ENCODE measurements around the gene CHMP2A. TPM values are rescaled to one million over a fixed set of nuclear protein-coding genes. Genes with fewer than 3 reads are reported as not detected.

The CHMP2A gene
- total RNA-seq, 1 donor from 2014 or later = 132 TPM

DNA sequence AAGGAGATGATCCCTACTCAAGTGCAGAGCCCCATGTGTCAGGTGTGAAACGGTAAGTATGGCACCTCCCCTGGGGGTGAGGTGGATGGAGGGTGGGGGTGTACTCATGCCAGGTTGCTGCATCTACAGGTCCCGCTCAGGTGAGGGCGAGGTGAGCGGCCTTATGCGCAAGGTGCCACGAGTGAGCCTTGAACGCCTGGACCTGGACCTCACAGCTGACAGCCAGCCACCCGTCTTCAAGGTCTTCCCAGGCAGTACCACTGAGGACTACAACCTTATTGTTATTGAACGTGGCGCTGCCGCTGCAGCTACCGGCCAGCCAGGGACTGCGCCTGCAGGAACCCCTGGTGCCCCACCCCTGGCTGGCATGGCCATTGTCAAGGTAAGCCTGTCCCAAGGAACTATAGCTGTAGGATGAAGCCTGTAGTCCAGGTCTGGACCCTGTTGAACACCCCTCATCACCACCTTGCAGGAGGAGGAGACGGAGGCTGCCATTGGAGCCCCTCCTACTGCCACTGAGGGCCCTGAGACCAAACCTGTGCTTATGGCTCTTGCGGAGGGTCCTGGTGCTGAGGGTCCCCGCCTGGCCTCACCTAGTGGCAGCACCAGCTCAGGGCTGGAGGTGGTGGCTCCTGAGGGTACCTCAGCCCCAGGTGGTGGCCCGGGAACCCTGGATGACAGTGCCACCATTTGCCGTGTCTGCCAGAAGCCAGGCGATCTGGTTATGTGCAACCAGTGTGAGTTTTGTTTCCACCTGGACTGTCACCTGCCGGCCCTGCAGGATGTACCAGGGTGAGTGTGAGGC lies 5.8 kb downstream of the CHMP2A start:
- no peak overlapping the region for H3K4me3 Mint-ChIP-seq (ENCODE audit: unreplicated experiment)
- H3K4me1 Mint-ChIP-seq (ENCODE audit: unreplicated experiment) = peaks cover 24% of the 10 kb centered on the region
- no peaks in the 10 kb centered on the region for H3K27me3 Mint-ChIP-seq (ENCODE audit: unreplicated experiment)
- H3K9me3 Mint-ChIP-seq (ENCODE audit: unreplicated experiment) = no peaks in the 10 kb centered on the region
- no peak for DNase-seq (ENCODE audit: extremely low spot score, unreplicated experiment)
- peaks cover 35% of the 10 kb centered on the region for H3K36me3 Mint-ChIP-seq (ENCODE audit: unreplicated experiment)
- TF ChIP-seq, protein P1, sequence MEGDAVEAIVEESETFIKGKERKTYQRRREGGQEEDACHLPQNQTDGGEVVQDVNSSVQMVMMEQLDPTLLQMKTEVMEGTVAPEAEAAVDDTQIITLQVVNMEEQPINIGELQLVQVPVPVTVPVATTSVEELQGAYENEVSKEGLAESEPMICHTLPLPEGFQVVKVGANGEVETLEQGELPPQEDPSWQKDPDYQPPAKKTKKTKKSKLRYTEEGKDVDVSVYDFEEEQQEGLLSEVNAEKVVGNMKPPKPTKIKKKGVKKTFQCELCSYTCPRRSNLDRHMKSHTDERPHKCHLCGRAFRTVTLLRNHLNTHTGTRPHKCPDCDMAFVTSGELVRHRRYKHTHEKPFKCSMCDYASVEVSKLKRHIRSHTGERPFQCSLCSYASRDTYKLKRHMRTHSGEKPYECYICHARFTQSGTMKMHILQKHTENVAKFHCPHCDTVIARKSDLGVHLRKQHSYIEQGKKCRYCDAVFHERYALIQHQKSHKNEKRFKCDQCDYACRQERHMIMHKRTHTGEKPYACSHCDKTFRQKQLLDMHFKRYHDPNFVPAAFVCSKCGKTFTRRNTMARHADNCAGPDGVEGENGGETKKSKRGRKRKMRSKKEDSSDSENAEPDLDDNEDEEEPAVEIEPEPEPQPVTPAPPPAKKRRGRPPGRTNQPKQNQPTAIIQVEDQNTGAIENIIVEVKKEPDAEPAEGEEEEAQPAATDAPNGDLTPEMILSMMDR (IDR thresholded peaks at IDR 0.05) = no peak
- no peak overlapping the region for H3K27ac Mint-ChIP-seq (ENCODE audit: unreplicated experiment)

DNA sequence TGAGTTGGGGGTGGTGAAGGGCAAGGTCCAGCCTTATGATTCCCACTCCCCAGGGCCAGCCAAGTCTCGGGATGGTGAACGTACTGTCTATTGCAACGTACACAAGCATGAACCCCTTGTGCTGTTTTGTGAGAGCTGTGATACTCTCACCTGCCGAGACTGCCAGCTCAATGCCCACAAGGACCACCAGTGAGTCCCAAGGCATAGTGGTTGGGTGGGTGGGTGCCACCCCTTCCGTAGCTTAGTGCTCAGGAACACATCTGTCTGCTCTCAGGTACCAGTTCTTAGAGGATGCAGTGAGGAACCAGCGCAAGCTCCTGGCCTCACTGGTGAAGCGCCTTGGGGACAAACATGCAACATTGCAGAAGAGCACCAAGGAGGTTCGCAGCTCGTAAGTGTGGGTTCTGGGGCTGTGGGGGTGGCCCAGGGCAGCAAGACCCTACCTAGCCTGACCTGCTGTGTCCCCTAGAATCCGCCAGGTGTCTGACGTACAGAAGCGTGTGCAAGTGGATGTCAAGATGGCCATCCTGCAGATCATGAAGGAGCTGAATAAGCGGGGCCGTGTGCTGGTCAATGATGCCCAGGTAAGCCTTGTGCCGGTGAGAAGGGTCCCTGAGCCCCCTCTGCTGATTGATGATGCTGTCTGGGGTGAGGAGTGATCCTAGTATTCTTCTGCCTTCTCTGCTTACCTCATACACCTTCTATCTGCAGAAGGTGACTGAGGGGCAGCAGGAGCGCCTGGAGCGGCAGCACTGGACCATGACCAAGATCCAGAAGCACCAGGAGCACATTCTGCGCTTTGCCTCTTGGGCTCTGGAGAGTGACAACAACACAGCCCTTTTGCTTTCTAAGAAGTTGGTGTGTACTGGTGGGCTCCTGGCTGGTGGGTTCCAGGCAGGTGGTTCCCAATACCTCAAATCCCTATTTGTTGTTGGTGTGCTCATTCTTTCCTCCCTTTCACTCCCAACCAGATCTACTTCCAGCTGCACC lies 7.3 kb downstream of the CHMP2A start:
- H3K27me3 Mint-ChIP-seq (ENCODE audit: unreplicated experiment) = no peaks in the 10 kb centered on the region
- DNase-seq (ENCODE audit: extremely low spot score, unreplicated experiment) = no peak
- H3K4me3 Mint-ChIP-seq (ENCODE audit: unreplicated experiment) = no peak overlapping the region
- peaks cover 23% of the 10 kb centered on the region for H3K4me1 Mint-ChIP-seq (ENCODE audit: unreplicated experiment)
- TF ChIP-seq, protein P1 (IDR thresholded peaks at IDR 0.05) = no peak
- H3K9me3 Mint-ChIP-seq (ENCODE audit: unreplicated experiment) = no peaks in the 10 kb centered on the region
- no peak overlapping the region for H3K27ac Mint-ChIP-seq (ENCODE audit: unreplicated experiment)
- peaks cover 30% of the 10 kb centered on the region for H3K36me3 Mint-ChIP-seq (ENCODE audit: unreplicated experiment)

DNA sequence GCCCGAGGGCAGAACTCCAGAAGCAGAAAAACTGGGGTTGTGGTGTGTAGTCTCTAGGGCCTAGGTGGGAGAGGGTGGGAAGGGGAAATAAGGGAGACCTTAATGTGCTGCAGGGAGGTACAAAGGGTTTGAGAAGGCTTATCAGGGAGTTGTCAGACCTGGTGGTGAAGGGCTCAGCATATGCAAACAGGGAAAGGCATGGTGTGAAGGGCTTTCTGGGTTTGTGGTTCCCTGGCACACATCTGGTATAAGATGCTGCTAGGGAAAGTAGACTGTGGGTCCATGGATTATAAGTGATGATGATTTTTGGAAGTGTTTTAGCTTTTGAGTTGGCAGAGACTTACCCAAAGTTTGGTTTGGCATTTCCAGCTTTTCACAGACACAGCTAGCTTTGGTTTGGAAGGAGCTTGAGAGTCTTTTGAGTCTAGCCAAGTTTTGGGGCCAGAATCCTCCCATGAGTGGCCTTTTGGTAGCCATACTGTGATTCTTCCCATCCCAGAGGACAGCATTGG lies 8.8 kb downstream of the CHMP2A start:
- Mint-ChIP-seq H3K9me3 (ENCODE audit: unreplicated experiment) (no peaks in the 10 kb centered on the region), H3K27me3 (ENCODE audit: unreplicated experiment) (no peaks in the 10 kb centered on the region), H3K27ac (ENCODE audit: unreplicated experiment) (peak overlapping the region; percentile 73), H3K4me3 (ENCODE audit: unreplicated experiment) (peak overlapping the region; percentile 87), H3K4me1 (ENCODE audit: unreplicated experiment) (peaks cover 23% of the 10 kb centered on the region), H3K36me3 (ENCODE audit: unreplicated experiment) (peaks cover 22% of the 10 kb centered on the region)
- TF ChIP-seq, protein P1 (IDR thresholded peaks at IDR 0.05) = no peak
- no peak for DNase-seq (ENCODE audit: extremely low spot score, unreplicated experiment)

DNA sequence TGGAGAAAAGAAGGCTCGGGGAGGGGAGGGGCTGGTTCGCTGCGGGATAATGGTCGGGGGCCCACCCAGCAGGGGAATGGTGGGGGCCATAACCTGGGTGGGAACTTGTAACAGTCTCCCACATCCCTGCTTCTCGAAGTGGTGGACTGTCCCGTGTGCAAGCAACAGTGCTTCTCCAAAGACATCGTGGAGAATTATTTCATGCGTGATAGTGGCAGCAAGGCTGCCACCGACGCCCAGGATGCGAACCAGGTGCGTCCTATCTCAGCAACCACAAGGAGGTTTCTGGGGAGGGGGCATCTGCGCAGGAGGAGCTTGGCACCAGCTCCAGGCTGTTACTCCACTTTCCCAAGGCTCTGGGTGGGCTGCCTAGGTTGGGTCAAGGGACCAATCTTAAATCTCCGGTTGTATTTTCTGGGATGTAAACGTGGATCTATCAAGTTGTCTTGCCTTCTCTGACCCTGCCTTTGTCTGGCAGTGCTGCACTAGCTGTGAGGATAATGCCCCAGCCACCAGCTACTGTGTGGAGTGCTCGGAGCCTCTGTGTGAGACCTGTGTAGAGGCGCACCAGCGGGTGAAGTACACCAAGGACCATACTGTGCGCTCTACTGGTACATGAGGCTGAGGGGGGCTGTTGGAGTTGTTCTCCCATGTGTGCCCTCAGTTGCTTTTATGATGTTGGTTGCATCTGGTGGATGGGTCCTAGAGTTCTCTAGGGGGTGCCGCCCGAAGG lies 9.5 kb downstream of the CHMP2A start:
- Mint-ChIP-seq H3K4me3 (ENCODE audit: unreplicated experiment) (peak overlapping the region; percentile 87), H3K27ac (ENCODE audit: unreplicated experiment) (peak overlapping the region; percentile 73), H3K4me1 (ENCODE audit: unreplicated experiment) (peaks cover 23% of the 10 kb centered on the region), H3K36me3 (ENCODE audit: unreplicated experiment) (peaks cover 18% of the 10 kb centered on the region), H3K9me3 (ENCODE audit: unreplicated experiment) (no peaks in the 10 kb centered on the region), H3K27me3 (ENCODE audit: unreplicated experiment) (no peaks in the 10 kb centered on the region)
- TF ChIP-seq, protein P1 (IDR thresholded peaks at IDR 0.05) = no peak
- no peak for DNase-seq (ENCODE audit: extremely low spot score, unreplicated experiment)

All from osteocyte (in vitro differentiated cells).